Peyer's patch (tissue), 4 donors: Measurements from ENCODE around the gene BCO1. TPM values are rescaled to one million over a fixed set of nuclear protein-coding genes. Genes with fewer than 3 reads are reported as not detected.
A peak's percentile ranks its signal among the peaks of the same experiment; 100 is the strongest.

Experiments used
- DNase-seq, 3 donors: peaks; one replicate each; pipeline ENCODE4 v3.0.0-alpha.2; 2017 to 2019
- H3K27ac ChIP-seq, 4 donors: fragments of 200-600 bp; sonication (generic); one replicate each; pipeline ENCODE4 v1.5.1; 2016 to 2019
- H3K27me3 ChIP-seq, 2 donors: fragments of 200-600 bp; sonication (generic); one replicate each; pipeline ENCODE4 v1.5.1; 2019
- H3K36me3 ChIP-seq, 3 donors: fragments of 200-600 bp; sonication (generic); one replicate each; pipeline ENCODE4 v1.5.1; 2016 to 2019
- H3K4me1 ChIP-seq, 4 donors: fragments of 200-600 bp; sonication (generic); one replicate each; pipeline ENCODE4 v1.5.1; 2016 to 2019
- H3K4me3 ChIP-seq, 4 donors: fragments of 200-600 bp; sonication (generic); 1 replicate in 3 of 4; 2 replicates in 1 of 4; pipeline ENCODE4 v1.5.1; 2016 to 2019; ENCODE audit warnings: mild to moderate bottlenecking in 1 of 4
- H3K9me3 ChIP-seq, 4 donors: fragments of 200-600 bp; sonication (generic); one replicate each; pipeline ENCODE4 v1.5.1; 2016 to 2019; ENCODE audit warnings: mild to moderate bottlenecking in 1 of 4
- POLR2A ChIP-seq, 2 donors: fragments of 450-650 bp; IDR thresholded peaks; one replicate each; pipeline ENCODE4 v1.5.1; 2017; ENCODE audit warnings: antibody characterized with exemption in 2 of 2, mild to moderate bottlenecking in 2 of 2, moderate library complexity in 2 of 2
- total RNA-seq, 4 donors: library from RNA; depleted of rRNA; stranded (reverse); fragments of >200 nt; gene quantifications; one replicate each; pipeline ENCODE4 v1.1.0, GENCODE V29; 2016
- TF ChIP-seq, protein P1 (sequence below), 6 experiments: fragments of 450-650 bp in 4 of 6; fragments of 200-600 bp in 2 of 6; sonication (generic) in 1 of 6; IDR thresholded peaks; one replicate each; pipeline ENCODE4 v1.5.1; 2017 to 2019; ENCODE audit warnings: antibody characterized with exemption in 6 of 6, mild to moderate bottlenecking in 3 of 6, moderate library complexity in 1 of 6

The BCO1 gene
- total RNA-seq, 4 donors from 2014 or later, result 7.9 to 16.0 (median 12.3) TPM

DNA sequence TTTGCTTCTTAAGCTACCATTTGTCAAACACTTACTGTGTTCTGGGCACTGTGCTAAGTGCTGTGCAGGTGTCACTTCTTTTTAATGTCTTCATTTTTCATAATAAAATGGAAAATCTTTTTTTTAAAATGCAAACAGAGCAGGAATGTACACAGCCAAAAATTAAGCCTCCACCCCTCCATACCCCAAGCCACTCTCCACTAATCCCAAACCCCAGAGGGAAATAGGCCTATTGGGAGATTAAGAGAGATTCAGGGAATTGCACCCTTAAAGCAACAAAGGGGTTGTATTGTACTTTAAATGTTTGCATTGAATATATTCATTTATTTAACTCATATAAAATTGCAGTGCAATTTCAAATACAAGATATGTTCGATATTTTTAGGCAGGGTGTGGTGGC lies 47.7 kb downstream of the BCO1 start:
- DNase-seq, result no peak
- H3K4me1 ChIP-seq, result no peaks in the 10 kb centered on the region
- TF ChIP-seq POLR2A (IDR thresholded peaks at IDR 0.05), result no peak
- TF ChIP-seq, protein P1, sequence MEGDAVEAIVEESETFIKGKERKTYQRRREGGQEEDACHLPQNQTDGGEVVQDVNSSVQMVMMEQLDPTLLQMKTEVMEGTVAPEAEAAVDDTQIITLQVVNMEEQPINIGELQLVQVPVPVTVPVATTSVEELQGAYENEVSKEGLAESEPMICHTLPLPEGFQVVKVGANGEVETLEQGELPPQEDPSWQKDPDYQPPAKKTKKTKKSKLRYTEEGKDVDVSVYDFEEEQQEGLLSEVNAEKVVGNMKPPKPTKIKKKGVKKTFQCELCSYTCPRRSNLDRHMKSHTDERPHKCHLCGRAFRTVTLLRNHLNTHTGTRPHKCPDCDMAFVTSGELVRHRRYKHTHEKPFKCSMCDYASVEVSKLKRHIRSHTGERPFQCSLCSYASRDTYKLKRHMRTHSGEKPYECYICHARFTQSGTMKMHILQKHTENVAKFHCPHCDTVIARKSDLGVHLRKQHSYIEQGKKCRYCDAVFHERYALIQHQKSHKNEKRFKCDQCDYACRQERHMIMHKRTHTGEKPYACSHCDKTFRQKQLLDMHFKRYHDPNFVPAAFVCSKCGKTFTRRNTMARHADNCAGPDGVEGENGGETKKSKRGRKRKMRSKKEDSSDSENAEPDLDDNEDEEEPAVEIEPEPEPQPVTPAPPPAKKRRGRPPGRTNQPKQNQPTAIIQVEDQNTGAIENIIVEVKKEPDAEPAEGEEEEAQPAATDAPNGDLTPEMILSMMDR (IDR thresholded peaks at IDR 0.05), result no peak
- no peaks in the 10 kb centered on the region for H3K27me3 ChIP-seq
- H3K36me3 ChIP-seq, result no peaks in the 10 kb centered on the region
- H3K9me3 ChIP-seq, result no peaks in the 10 kb centered on the region
- no peak overlapping the region for H3K4me3 ChIP-seq
- no peak overlapping the region for H3K27ac ChIP-seq

GRCh38 chr16:81291117-81291516 lies 52.6 kb downstream of the BCO1 start:
- Histone ChIP-seq H3K4me1 (peaks cover 0 to 9% (median 2%) of the 10 kb centered on the region in 4 donors), H3K27me3 (no peaks in the 10 kb centered on the region), H3K9me3 (no peaks in the 10 kb centered on the region), H3K36me3 (no peaks in the 10 kb centered on the region), H3K27ac (no peak overlapping the region), H3K4me3 (no peak overlapping the region)
- no peak for TF ChIP-seq POLR2A (IDR thresholded peaks at IDR 0.05)
- TF ChIP-seq, protein P1 (IDR thresholded peaks at IDR 0.05), result no peak
- DNase-seq, result no peak

DNA sequence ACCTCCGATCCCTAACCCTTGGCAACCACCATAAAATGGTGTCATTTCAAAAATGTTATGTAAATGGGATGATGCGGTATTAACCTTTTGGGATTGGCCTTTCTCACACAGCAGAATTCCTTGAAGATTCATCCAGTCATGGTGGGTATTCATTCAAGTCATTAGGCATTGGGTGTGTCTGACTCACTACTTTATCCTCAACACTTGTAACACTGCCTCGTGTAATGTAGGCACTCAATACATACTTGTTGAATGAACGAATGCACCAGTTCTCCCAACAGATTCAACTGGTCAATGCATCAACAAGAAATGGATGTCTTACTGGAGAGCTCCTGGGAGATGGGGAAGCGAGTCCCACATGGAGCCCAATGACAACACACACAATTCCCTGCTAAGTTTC lies 54.4 kb downstream of the BCO1 start:
- H3K4me3 ChIP-seq, result no peak overlapping the region
- peaks cover 0 to 9% (median 2%) of the 10 kb centered on the region in 4 donors for H3K4me1 ChIP-seq
- no peaks in the 10 kb centered on the region for H3K36me3 ChIP-seq
- no peaks in the 10 kb centered on the region for H3K9me3 ChIP-seq
- no peaks in the 10 kb centered on the region for H3K27me3 ChIP-seq
- H3K27ac ChIP-seq, result no peak overlapping the region
- DNase-seq, result no peak
- no peak for TF ChIP-seq POLR2A (IDR thresholded peaks at IDR 0.05)
- TF ChIP-seq, protein P1 (IDR thresholded peaks at IDR 0.05), result no peak

DNA sequence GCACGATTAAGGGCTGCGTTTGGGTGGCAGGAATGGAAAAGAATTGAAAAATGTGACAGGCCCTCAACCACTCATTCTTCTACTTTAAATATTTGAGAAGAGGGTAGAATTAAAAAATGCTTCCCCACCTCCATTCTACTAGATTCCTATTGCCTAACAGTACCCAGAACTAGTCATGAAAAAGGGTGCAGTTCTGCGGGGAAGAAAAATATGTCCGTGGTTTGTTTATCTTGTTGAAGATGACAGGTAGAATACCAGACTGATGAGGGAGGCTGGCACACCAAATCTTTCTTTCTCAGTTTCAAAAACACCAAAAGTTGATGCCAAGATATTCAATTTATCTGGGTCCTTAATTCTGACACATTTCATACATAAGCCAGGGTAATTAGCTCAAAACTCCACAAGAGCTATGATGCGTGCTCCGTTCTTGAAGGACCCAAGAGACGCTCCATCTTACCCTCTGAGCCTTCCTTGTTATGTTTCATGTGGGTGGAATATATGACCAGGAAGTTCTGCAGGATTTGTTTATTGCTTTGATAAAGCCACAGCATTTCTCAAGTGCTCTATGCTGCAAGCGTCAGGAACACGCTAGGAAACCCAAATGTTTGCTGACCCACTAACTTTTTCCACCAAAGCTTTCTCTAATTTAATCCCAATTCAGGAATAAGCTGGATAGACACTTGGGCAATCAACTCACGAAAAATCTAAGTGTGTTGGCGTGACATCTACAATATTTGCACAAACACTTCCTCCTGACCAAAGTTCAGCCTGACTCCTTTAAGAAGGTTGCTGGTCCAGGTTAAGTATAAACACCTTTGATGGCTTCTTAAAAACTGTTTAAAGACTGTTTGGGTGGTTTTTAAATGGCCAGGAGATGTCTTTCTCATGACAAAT lies 55.7 kb downstream of the BCO1 start:
- Histone ChIP-seq H3K9me3 (no peaks in the 10 kb centered on the region), H3K4me3 (no peak overlapping the region), H3K36me3 (no peaks in the 10 kb centered on the region), H3K27me3 (no peaks in the 10 kb centered on the region), H3K27ac (peak overlapping the region in 3 of 4 donors; percentile 25 to 86 (median 71)), H3K4me1 (peaks cover 0 to 9% (median 2%) of the 10 kb centered on the region in 4 donors)
- peak in 1 of 3 donors; percentile 56 for DNase-seq
- no peak for TF ChIP-seq POLR2A (IDR thresholded peaks at IDR 0.05)
- TF ChIP-seq, protein P1 (IDR thresholded peaks at IDR 0.05), result no peak

- no peaks in the 10 kb centered on the region for H3K9me3 ChIP-seq
- DNase-seq, result no peak
- no peak for TF ChIP-seq POLR2A (IDR thresholded peaks at IDR 0.05)
- TF ChIP-seq, protein P1 (IDR thresholded peaks at IDR 0.05), result no peak
- no peaks in the 10 kb centered on the region for H3K27me3 ChIP-seq
- H3K4me1 ChIP-seq, result peaks cover 0 to 9% (median 2%) of the 10 kb centered on the region in 4 donors
- H3K36me3 ChIP-seq, result no peaks in the 10 kb centered on the region
- H3K27ac ChIP-seq, result no peak overlapping the region
- no peak overlapping the region for H3K4me3 ChIP-seq
Observed at GRCh38 chr16:81296631-81297030, 58.1 kb downstream of the BCO1 start.
